Rectal smooth muscle tissue (tissue), 1 donor: Measurements from ENCODE around the gene GNPDA1.
A peak's percentile ranks its signal among the peaks of the same experiment; 100 is the strongest.

ENCODE experiments used
- H3K27ac ChIP-seq: one replicate; pipeline ENCODE4 v1.7.0; 2013; ENCODE audit warnings: low read depth, low read length, inconsistent platforms
- H3K27me3 ChIP-seq: one replicate; pipeline ENCODE4 v1.7.0; 2013; ENCODE audit warnings: low read length; ENCODE audit not compliant: control insufficient read depth, insufficient read depth
- H3K36me3 ChIP-seq: one replicate; pipeline ENCODE4 v1.7.0; 2013; ENCODE audit warnings: low read length; ENCODE audit not compliant: control insufficient read depth, insufficient read depth
- H3K4me1 ChIP-seq: one replicate; pipeline ENCODE4 v1.7.0; 2013; ENCODE audit warnings: low read length; ENCODE audit not compliant: control insufficient read depth, insufficient read depth
- H3K4me3 ChIP-seq: one replicate; pipeline ENCODE4 v1.7.0; 2013; ENCODE audit warnings: low read length
- H3K9ac ChIP-seq: one replicate; pipeline ENCODE4 v1.7.0; 2013; ENCODE audit warnings: low read length

GNPDA1 gene

DNA sequence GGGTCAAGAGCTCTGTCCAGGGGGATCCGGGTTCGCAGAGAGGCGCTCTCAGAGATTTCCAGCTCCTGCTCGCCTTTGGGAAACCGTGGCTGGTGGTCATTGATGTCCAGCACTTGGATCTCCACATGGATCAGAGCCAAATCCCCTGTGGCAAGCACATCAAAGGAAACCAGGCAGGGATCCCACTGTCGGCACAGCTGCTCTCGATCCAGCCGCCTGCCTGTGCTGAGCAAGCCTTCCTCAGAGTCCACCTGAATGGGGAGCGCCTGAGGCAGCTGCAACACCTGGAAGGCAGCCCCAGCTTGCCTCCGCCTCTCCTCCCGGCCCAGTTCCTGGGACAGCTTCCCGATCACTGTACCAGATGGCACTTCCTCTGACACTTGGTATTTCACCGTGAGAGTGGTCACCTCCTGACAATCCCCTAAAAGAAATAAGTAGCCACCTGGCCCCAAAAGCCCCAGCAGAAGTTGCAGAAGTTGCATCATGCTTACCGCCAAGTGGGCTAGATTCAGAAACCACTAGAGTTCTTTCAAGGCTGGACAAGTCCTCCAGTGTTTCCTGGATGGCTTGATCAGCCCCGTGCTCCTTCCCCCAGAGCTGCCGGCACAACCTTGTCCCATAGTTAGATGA is 55.3 kb downstream of the GNPDA1 start:
- Histone ChIP-seq H3K27me3 (no peaks in the 10 kb centered on the region), H3K36me3 (no peaks in the 10 kb centered on the region), H3K4me3 (peak overlapping the region; percentile 0), H3K9ac (no peak overlapping the region), H3K27ac (no peak overlapping the region), H3K4me1 (peaks cover 5% of the 10 kb centered on the region)

DNA sequence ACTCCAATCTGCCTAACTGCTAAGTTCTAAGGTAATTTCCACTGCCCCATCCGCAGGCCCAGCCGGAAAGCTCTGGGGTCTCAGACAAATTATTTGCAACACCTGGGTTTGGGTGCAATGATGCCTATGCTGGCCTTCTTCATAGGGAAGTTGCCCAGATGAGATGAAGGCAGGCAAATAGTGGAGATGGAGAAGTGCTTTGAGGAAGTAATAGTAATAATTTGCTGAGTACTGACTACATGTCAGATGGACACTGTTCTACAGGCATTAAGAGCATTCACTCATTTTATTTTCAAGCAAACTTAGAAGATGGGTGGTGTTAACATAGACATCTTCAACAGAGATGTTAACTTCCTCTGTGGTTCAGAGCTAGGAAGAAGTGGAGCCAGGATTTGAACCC is 58.6 kb downstream of the GNPDA1 start:
- no peak overlapping the region for H3K9ac ChIP-seq
- no peaks in the 10 kb centered on the region for H3K36me3 ChIP-seq
- H3K4me3 ChIP-seq: no peak overlapping the region
- no peaks in the 10 kb centered on the region for H3K27me3 ChIP-seq
- no peak overlapping the region for H3K27ac ChIP-seq
- no peaks in the 10 kb centered on the region for H3K4me1 ChIP-seq

- Histone ChIP-seq H3K4me3 (no peak overlapping the region), H3K4me1 (no peaks in the 10 kb centered on the region), H3K27ac (no peak overlapping the region), H3K9ac (no peak overlapping the region), H3K27me3 (no peaks in the 10 kb centered on the region), H3K36me3 (no peaks in the 10 kb centered on the region)
Measured at GRCh38 chr5:141952020-141952419, 60.8 kb downstream of the GNPDA1 start.

DNA sequence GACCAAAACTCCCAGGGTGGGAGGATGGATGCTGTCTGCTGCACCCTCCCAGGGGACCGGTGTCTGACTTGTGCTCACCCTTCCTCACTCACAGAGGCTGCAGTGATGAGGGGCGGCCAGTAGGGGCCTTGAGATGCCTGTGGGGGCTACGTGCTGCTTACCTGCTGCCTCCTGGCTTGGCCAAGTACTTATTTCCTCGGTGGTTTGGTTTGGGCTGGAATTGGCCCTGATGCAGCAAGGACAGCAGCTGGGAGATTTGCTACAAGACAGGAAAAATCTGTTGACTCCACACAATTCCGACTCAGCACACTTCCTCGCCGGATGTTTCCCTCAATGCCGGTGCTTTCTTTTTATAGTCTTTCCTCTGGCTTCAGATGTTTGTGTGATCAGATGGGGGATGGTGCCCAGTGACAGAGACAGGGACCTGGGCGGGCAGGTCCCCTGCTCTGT is 61.5 kb downstream of the GNPDA1 start:
- H3K27me3 ChIP-seq: no peaks in the 10 kb centered on the region
- H3K4me1 ChIP-seq: no peaks in the 10 kb centered on the region
- no peak overlapping the region for H3K27ac ChIP-seq
- H3K4me3 ChIP-seq: no peak overlapping the region
- H3K36me3 ChIP-seq: no peaks in the 10 kb centered on the region
- no peak overlapping the region for H3K9ac ChIP-seq
